ENCODE data around the gene VPS13D. TPM values are rescaled to one million over a fixed set of nuclear protein-coding genes. Genes with fewer than 3 reads are reported as not detected.
"Not testable (repeated sequence)": the region's sequence is repeated elsewhere in the genome, so short reads cannot be mapped to it uniquely, and the experiment has no call there.

The VPS13D gene
- total RNA-seq, 6 experiments from 2014 or later: 25.9 to 36.9 (median 30.8) TPM

- no peak overlapping the region for H3K4me3 ChIP-seq
- H3K27me3 ChIP-seq: no peaks in the 10 kb centered on the region
- DNase-seq (no peak), ATAC-seq (no peak)
- no peak for TF ChIP-seq CTCF (IDR thresholded peaks at IDR 0.05)
- TF ChIP-seq POLR2A (IDR thresholded peaks at IDR 0.05): no peak
- no peaks in the 10 kb centered on the region for H3K4me1 ChIP-seq
- H3K27ac ChIP-seq: no peak overlapping the region
- peaks cover 0 to 56% (median 17%) of the 10 kb centered on the region in 4 donors for H3K36me3 ChIP-seq
- 55% methylated on average over 2 of the region's 2 CpGs for WGBS (ENCODE audit: insufficient coverage, low coverage, low lambda C conversion rate, missing lambda C conversion rate)
- intact Hi-C loops (cut with DNase I): no loop called here
- no peaks in the 10 kb centered on the region for H3K9me3 ChIP-seq
These were observed 90.7 kb downstream of the VPS13D start for GRCh38 chr1:12320486-12320885.

GRCh38 chr1:12324423-12324822 is 94.6 kb downstream of the VPS13D start:
- ATAC-seq (no peak), DNase-seq (no peak)
- Histone ChIP-seq H3K36me3 (peaks cover 0 to 56% (median 14%) of the 10 kb centered on the region in 4 donors), H3K27me3 (no peaks in the 10 kb centered on the region), H3K4me1 (no peaks in the 10 kb centered on the region), H3K4me3 (no peak overlapping the region), H3K27ac (no peak overlapping the region), H3K9me3 (no peaks in the 10 kb centered on the region)
- intact Hi-C loops (cut with DNase I): no loop called here
- 100% methylated on average over 1 of the region's 3 CpGs for WGBS (ENCODE audit: insufficient coverage, low coverage, low lambda C conversion rate, missing lambda C conversion rate)
- TF ChIP-seq CTCF (IDR thresholded peaks at IDR 0.05) (no peak), POLR2A (IDR thresholded peaks at IDR 0.05) (no peak)

GRCh38 chr1:12324973-12325372 is 95.1 kb downstream of the VPS13D start:
- H3K27me3 ChIP-seq; H3K27ac ChIP-seq; ATAC-seq; H3K4me3 ChIP-seq; DNase-seq; H3K4me1 ChIP-seq; intact Hi-C loops (cut with DNase I); H3K9me3 ChIP-seq: not testable (repeated sequence)
- peaks cover 0 to 56% (median 15%) of the 10 kb centered on the region in 4 donors for H3K36me3 ChIP-seq
- WGBS (ENCODE audit: insufficient coverage, low coverage, low lambda C conversion rate, missing lambda C conversion rate): 97% methylated on average over 5 of the region's 5 CpGs

- no peak overlapping the region for H3K4me3 ChIP-seq
- TF ChIP-seq POLR2A (IDR thresholded peaks at IDR 0.05) (no peak), CTCF (IDR thresholded peaks at IDR 0.05) (no peak)
- DNase-seq (no peak), ATAC-seq (no peak)
- WGBS (ENCODE audit: insufficient coverage, low coverage, low lambda C conversion rate, missing lambda C conversion rate): 93% methylated on average over 3 of the region's 5 CpGs
- no peaks in the 10 kb centered on the region for H3K9me3 ChIP-seq
- peaks cover 0 to 50% (median 15%) of the 10 kb centered on the region in 4 donors for H3K36me3 ChIP-seq
- no peaks in the 10 kb centered on the region for H3K27me3 ChIP-seq
- intact Hi-C loops (cut with DNase I): no loop called here
- H3K27ac ChIP-seq: no peak overlapping the region
- no peaks in the 10 kb centered on the region for H3K4me1 ChIP-seq
These were observed 97.2 kb downstream of the VPS13D start for GRCh38 chr1:12326986-12327385.

- Histone ChIP-seq H3K4me3 (no peak overlapping the region), H3K4me1 (peaks cover 0 to 2% (median 0%) of the 10 kb centered on the region in 4 donors), H3K9me3 (no peaks in the 10 kb centered on the region), H3K27me3 (no peaks in the 10 kb centered on the region), H3K27ac (no peak overlapping the region), H3K36me3 (peaks cover 0 to 49% (median 14%) of the 10 kb centered on the region in 4 donors)
- ATAC-seq (no peak), DNase-seq (no peak)
- WGBS (ENCODE audit: insufficient coverage, low coverage, low lambda C conversion rate, missing lambda C conversion rate): 98% methylated on average over 6 of the region's 7 CpGs
- no peak for TF ChIP-seq CTCF (IDR thresholded peaks at IDR 0.05)
- no peak for TF ChIP-seq POLR2A (IDR thresholded peaks at IDR 0.05)
- intact Hi-C loops (cut with DNase I): no loop called here
These were observed 97.7 kb downstream of the VPS13D start for GRCh38 chr1:12327566-12327965.

Data from right lobe of liver (tissue), 6 donors.